HCT116 (cell line): Measurements from ENCODE around the gene ZMAT1. TPM values are rescaled to one million over a fixed set of nuclear protein-coding genes. Genes with fewer than 3 reads are reported as not detected.

Experiments used
- ATAC-seq: fragments of 200-7000 bp; cut with Tn5 transposase; 2 replicates; pipeline ENCODE4 v1.9.1; 2020; ENCODE audit warnings: mild to moderate bottlenecking, moderate library complexity
- BruUV-seq: library from RNA; stranded (reverse); fragments of 400-500 nt; replicated peaks from 2 replicates; lab custom pipeline; 2021; lab: Mats Ljungman, UMichigan
- CTCF ChIA-PET: fragments of 300-600 bp; sonication (Branson Sonifier 250); formaldehyde crosslinking; loops from one replicate; lab custom pipeline; 2021; ENCODE audit warnings: antibody characterized with exemption; lab: Charles Lee
- POLR2A ChIA-PET: fragments of 300-600, 350-600 bp; sonication (Branson Sonifier 250); formaldehyde crosslinking; loops from one replicate; lab custom pipeline; 2021; ENCODE audit warnings: antibody characterized with exemption; lab: Charles Lee
- RAD21 ChIA-PET, 2 experiments: fragments of 300-600 bp; sonication (Branson Sonifier 250); formaldehyde crosslinking; loops; one replicate each; lab custom pipeline; 2023; ENCODE audit warnings: low total read pairs in 2 of 2; ENCODE audit not compliant: uncharacterized antibody in 2 of 2, unreplicated experiment in 2 of 2, low non-redundant PET in 1 of 2; lab: Charles Lee
- DNase-seq: peaks from one replicate; pipeline ENCODE4 v3.0.0-alpha.2; 2010; ENCODE audit warnings: low read depth, low spot score
- H2AFZ ChIP-seq: fragments of 200-600 bp; shearing (Covaris generic), sonication (generic); 2 replicates; pipeline ENCODE4 v1.6.1; 2017; ENCODE audit warnings: low read depth, mixed run types, mixed read lengths, antibody characterized with exemption, low read length; ENCODE audit not compliant: poor library complexity, severe bottlenecking
- H3K27ac ChIP-seq: 2 replicates; pipeline ENCODE4 v1.5.1; 2012; ENCODE audit warnings: low read depth, low read length
- H3K27me3 ChIP-seq: fragments of 200-600 bp; sonication (generic); 2 replicates; pipeline ENCODE4 v1.6.1; 2016; ENCODE audit warnings: mixed run types, low read length, mixed read lengths; ENCODE audit not compliant: insufficient read depth
- H3K36me3 ChIP-seq, 2 experiments: fragments of 200-500 bp in 1 of 2; fragments of 200-600 bp in 1 of 2; sonication (Bioruptor generic) in 1 of 2; sonication (generic) in 1 of 2; 2 replicates each; pipeline versions ENCODE4 v1.5.1 to v1.6.1; 2014 to 2016; ENCODE audit warnings: low read length in 2 of 2, inconsistent platforms in 1 of 2, mixed read lengths in 1 of 2, mixed run types in 1 of 2; ENCODE audit not compliant: insufficient read depth in 2 of 2, control insufficient read depth in 1 of 2
- H3K4me1 ChIP-seq, 2 experiments: fragments of 200-600 bp in 1 of 2; sonication (generic) in 1 of 2; 2 replicates each; pipeline versions ENCODE4 v1.5.1 to v1.6.1; 2012 to 2017; ENCODE audit warnings: low read length in 2 of 2, inconsistent platforms in 1 of 2, mild to moderate bottlenecking in 1 of 2, mixed read lengths in 1 of 2, mixed run types in 1 of 2, moderate library complexity in 1 of 2; ENCODE audit not compliant: insufficient read depth in 2 of 2, control insufficient read depth in 1 of 2
- H3K4me2 ChIP-seq: fragments of 200-600 bp; sonication (generic); 2 replicates; pipeline ENCODE4 v1.6.1; 2017; ENCODE audit warnings: mixed run types, low read length, mixed read lengths
- H3K4me3 ChIP-seq, 2 experiments: fragments of 200-600 bp in 1 of 2; sonication (generic) in 1 of 2; replicated peaks in 1 of 2; 2 replicates each; pipeline ENCODE4 v1.5.1; 2011 to 2016; ENCODE audit warnings: low read length in 2 of 2, control low read depth in 1 of 2, low read depth in 1 of 2, mild to moderate bottlenecking in 1 of 2, mixed read lengths in 1 of 2, mixed run types in 1 of 2
- H3K79me2 ChIP-seq: fragments of 200-600 bp; sonication (generic); 2 replicates; pipeline ENCODE4 v1.6.1; 2017; ENCODE audit warnings: mild to moderate bottlenecking, mixed run types, low read length, moderate library complexity, mixed read lengths; ENCODE audit not compliant: insufficient read depth
- H3K9ac ChIP-seq: fragments of 200-600 bp; sonication (generic); 2 replicates; pipeline ENCODE4 v1.6.1; 2016; ENCODE audit warnings: low read length, mixed read lengths
- H3K9me2 ChIP-seq: fragments of 200-600 bp; sonication (generic), shearing (Covaris generic); 2 replicates; pipeline ENCODE4 v1.6.1; 2017; ENCODE audit warnings: mixed run types, mild to moderate bottlenecking, moderate library complexity; ENCODE audit not compliant: insufficient read depth
- H3K9me3 ChIP-seq, 2 experiments: fragments of 200-500 bp in 1 of 2; fragments of 200-600 bp in 1 of 2; sonication (Bioruptor generic) in 1 of 2; sonication (generic) in 1 of 2; 2 replicates each; pipeline ENCODE4 v1.6.1; 2014 to 2017; ENCODE audit warnings: low read length in 2 of 2, mixed read lengths in 2 of 2, inconsistent platforms in 1 of 2, low read depth in 1 of 2, mild to moderate bottlenecking in 1 of 2, mixed run types in 1 of 2, moderate library complexity in 1 of 2; ENCODE audit not compliant: control insufficient read depth in 1 of 2, insufficient read depth in 1 of 2
- H4K20me1 ChIP-seq: fragments of 200-600 bp; sonication (generic), shearing (Covaris generic); 2 replicates; pipeline ENCODE4 v1.6.1; 2017; ENCODE audit warnings: mixed run types, mild to moderate bottlenecking, moderate library complexity; ENCODE audit not compliant: insufficient read depth
- CBX3 ChIP-seq: IDR thresholded peaks from 2 replicates; pipeline ENCODE4 v1.6.1; 2012; ENCODE audit warnings: low read depth
- EZH2phosphoT487 ChIP-seq: fragments of 200-600 bp; IDR thresholded peaks from 2 replicates; pipeline ENCODE4 v1.6.1; 2018; ENCODE audit warnings: antibody characterized with exemption, borderline replicate concordance
- POLR2A ChIP-seq: IDR thresholded peaks from 2 replicates; pipeline ENCODE4 v1.7.0; 2011; ENCODE audit warnings: borderline replicate concordance; ENCODE audit not compliant: insufficient read depth, insufficient read length; ENCODE audit errors: extremely low read depth
- SIN3A ChIP-seq: IDR thresholded peaks from 2 replicates; pipeline ENCODE4 v1.6.1; 2012; ENCODE audit warnings: low read depth
- SP1 ChIP-seq: IDR thresholded peaks from 2 replicates; pipeline ENCODE4 v1.6.1; 2012; ENCODE audit warnings: low read depth
- SRF ChIP-seq: IDR thresholded peaks from 2 replicates; pipeline ENCODE4 v1.6.1; 2012; ENCODE audit warnings: low read depth
- TCF7L2 ChIP-seq: IDR thresholded peaks from 2 replicates; pipeline ENCODE4 v1.7.0; 2011; ENCODE audit warnings: borderline replicate concordance, inconsistent platforms; ENCODE audit not compliant: insufficient read depth, insufficient read length; ENCODE audit errors: extremely low read depth
- ZNF274 ChIP-seq: fragments of 200-500 bp; sonication (Bioruptor generic); IDR thresholded peaks from 2 replicates; pipeline ENCODE4 v1.6.1; 2014; ENCODE audit warnings: mild to moderate bottlenecking, low read depth, low read length, inconsistent platforms
- intact Hi-C: fragments of 100-400 bp; cut with micrococcal nuclease; formaldehyde crosslinking; loops from 2 replicates; pipeline ENCODE4 v1.10.0; 2022
- total RNA-seq: library from RNA; stranded (reverse); gene quantifications from one replicate; pipeline ENCODE4 v1.2.1, GENCODE V29; 2021; ENCODE audit not compliant: unreplicated experiment
- TF ChIP-seq, protein P1 (sequence below): IDR thresholded peaks from 2 replicates; pipeline ENCODE4 v1.6.1; 2011; ENCODE audit warnings: mild to moderate bottlenecking, low read length, moderate library complexity; ENCODE audit not compliant: insufficient replicate concordance; ENCODE audit errors: extremely low read depth
- TF ChIP-seq, protein P2 (sequence below): IDR thresholded peaks from 2 replicates; pipeline ENCODE4 v1.6.1; 2012
- TF ChIP-seq, protein P3 (sequence below): IDR thresholded peaks from 2 replicates; pipeline ENCODE4 v1.6.1; 2012; ENCODE audit warnings: low read depth

ZMAT1 gene
- total RNA-seq, 1 experiment from 2014 or later = 0.69 TPM

DNA sequence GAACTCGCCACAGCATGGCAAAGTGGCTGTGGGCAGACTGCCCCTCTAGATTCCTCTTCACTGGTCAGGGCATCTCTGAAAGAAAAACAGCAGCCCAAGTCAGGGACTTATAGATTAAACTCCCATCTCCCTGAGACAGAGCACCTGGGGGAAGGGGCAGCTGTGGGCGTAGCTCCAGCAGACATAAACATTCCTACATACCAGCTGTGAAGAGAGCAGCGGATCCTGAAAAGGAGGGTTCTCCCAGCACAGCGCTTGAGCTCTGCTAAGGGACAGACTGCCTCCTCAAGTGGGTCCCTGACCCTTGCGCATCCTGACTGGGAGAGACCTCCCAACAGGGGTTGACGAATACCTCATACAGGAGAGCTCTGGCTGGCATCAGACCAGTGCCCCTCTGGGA, 18.8 kb upstream of the ZMAT1 start:
- no peak overlapping the region for H3K9ac ChIP-seq
- H3K4me1 ChIP-seq = no peaks in the 10 kb centered on the region
- ChIA-PET POLR2A (no interaction called here), CTCF (no interaction called here), RAD21 (no interaction called here)
- no TSS peak for BruUV-seq
- H3K79me2 ChIP-seq = no peaks in the 10 kb centered on the region
- H3K9me2 ChIP-seq = no peaks in the 10 kb centered on the region
- intact Hi-C loops = no loop called here
- no peaks in the 10 kb centered on the region for H4K20me1 ChIP-seq
- peaks cover 3% of the 10 kb centered on the region; the same call in 1 of the 2 replicates for H3K27me3 ChIP-seq
- no peak for DNase-seq
- no peaks in the 10 kb centered on the region for H3K36me3 ChIP-seq
- no peaks in the 10 kb centered on the region for H3K9me3 ChIP-seq
- no peak overlapping the region for H3K4me2 ChIP-seq
- H3K4me3 ChIP-seq = no peak overlapping the region
- ATAC-seq = no peak
- no peak for TF ChIP-seq TCF7L2
- TF ChIP-seq SRF = no peak
- TF ChIP-seq EZH2phosphoT487 = no peak
- TF ChIP-seq POLR2A = no peak
- TF ChIP-seq SIN3A = no peak
- TF ChIP-seq SP1 = no peak
- TF ChIP-seq CBX3 = no peak
- H2AFZ ChIP-seq = no peak overlapping the region
- H3K27ac ChIP-seq = no peak overlapping the region

- no peak overlapping the region; a peak in 1 of 4 replicates for H3K4me3 ChIP-seq
These were observed 383 bp upstream of the ZMAT1 start for GRCh38 chrX:101932249-101932570.

More at GRCh38 chrX:101932249-101932570, 383 bp upstream of the ZMAT1 start:
- H3K9me3 ChIP-seq = no peaks in the 10 kb centered on the region
- H3K27me3 ChIP-seq = no peaks in the 10 kb centered on the region
- RAD21 ChIA-PET = no interaction called here
- no TSS peak for BruUV-seq
- no peaks in the 10 kb centered on the region for H3K36me3 ChIP-seq
- no peaks in the 10 kb centered on the region for H3K4me1 ChIP-seq
- no peaks in the 10 kb centered on the region for H4K20me1 ChIP-seq
- ATAC-seq = no peak
- no peak overlapping the region for H2AFZ ChIP-seq
- no peaks in the 10 kb centered on the region for H3K9me2 ChIP-seq
- CTCF ChIA-PET = interaction anchor here (0.7 kb wide), 1 partner anchor 83 kb away, joined by 5 read pairs; no protein-coding TSS in a partner anchor
- peak overlapping the region; percentile 66 for H3K4me2 ChIP-seq
- H3K27ac ChIP-seq = no peak overlapping the region
- H3K79me2 ChIP-seq = no peaks in the 10 kb centered on the region
- no peak for DNase-seq
- H3K9ac ChIP-seq = no peak overlapping the region
- intact Hi-C loops = no loop called here
- TF ChIP-seq, protein P1, sequence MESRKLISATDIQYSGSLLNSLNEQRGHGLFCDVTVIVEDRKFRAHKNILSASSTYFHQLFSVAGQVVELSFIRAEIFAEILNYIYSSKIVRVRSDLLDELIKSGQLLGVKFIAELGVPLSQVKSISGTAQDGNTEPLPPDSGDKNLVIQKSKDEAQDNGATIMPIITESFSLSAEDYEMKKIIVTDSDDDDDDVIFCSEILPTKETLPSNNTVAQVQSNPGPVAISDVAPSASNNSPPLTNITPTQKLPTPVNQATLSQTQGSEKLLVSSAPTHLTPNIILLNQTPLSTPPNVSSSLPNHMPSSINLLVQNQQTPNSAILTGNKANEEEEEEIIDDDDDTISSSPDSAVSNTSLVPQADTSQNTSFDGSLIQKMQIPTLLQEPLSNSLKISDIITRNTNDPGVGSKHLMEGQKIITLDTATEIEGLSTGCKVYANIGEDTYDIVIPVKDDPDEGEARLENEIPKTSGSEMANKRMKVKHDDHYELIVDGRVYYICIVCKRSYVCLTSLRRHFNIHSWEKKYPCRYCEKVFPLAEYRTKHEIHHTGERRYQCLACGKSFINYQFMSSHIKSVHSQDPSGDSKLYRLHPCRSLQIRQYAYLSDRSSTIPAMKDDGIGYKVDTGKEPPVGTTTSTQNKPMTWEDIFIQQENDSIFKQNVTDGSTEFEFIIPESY = no peak
- TF ChIP-seq CBX3 = peak; percentile 81
- TF ChIP-seq, protein P2, sequence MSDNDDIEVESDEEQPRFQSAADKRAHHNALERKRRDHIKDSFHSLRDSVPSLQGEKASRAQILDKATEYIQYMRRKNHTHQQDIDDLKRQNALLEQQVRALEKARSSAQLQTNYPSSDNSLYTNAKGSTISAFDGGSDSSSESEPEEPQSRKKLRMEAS = peak; percentile 95
- TF ChIP-seq, protein P3, sequence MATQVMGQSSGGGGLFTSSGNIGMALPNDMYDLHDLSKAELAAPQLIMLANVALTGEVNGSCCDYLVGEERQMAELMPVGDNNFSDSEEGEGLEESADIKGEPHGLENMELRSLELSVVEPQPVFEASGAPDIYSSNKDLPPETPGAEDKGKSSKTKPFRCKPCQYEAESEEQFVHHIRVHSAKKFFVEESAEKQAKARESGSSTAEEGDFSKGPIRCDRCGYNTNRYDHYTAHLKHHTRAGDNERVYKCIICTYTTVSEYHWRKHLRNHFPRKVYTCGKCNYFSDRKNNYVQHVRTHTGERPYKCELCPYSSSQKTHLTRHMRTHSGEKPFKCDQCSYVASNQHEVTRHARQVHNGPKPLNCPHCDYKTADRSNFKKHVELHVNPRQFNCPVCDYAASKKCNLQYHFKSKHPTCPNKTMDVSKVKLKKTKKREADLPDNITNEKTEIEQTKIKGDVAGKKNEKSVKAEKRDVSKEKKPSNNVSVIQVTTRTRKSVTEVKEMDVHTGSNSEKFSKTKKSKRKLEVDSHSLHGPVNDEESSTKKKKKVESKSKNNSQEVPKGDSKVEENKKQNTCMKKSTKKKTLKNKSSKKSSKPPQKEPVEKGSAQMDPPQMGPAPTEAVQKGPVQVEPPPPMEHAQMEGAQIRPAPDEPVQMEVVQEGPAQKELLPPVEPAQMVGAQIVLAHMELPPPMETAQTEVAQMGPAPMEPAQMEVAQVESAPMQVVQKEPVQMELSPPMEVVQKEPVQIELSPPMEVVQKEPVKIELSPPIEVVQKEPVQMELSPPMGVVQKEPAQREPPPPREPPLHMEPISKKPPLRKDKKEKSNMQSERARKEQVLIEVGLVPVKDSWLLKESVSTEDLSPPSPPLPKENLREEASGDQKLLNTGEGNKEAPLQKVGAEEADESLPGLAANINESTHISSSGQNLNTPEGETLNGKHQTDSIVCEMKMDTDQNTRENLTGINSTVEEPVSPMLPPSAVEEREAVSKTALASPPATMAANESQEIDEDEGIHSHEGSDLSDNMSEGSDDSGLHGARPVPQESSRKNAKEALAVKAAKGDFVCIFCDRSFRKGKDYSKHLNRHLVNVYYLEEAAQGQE = no peak
- TF ChIP-seq ZNF274 = no peak
- POLR2A ChIA-PET = interaction anchor here (0.7 to 0.8 kb wide), 2 partner anchors 13 to 542 kb away, joined by 3 to 6 read pairs; partner anchors contain the start of gene RPL36A
